ENCODE data around the gene CSRP1. TPM values are rescaled to one million over a fixed set of nuclear protein-coding genes. Genes with fewer than 3 reads are reported as not detected.

Gene CSRP1
- total RNA-seq, 1 experiment from 2014 or later: 14.3 TPM

GRCh38 chr1:201515895-201516294 lies 9.0 kb upstream of the CSRP1 start (continued):
- TF ChIP-seq, protein P1, sequence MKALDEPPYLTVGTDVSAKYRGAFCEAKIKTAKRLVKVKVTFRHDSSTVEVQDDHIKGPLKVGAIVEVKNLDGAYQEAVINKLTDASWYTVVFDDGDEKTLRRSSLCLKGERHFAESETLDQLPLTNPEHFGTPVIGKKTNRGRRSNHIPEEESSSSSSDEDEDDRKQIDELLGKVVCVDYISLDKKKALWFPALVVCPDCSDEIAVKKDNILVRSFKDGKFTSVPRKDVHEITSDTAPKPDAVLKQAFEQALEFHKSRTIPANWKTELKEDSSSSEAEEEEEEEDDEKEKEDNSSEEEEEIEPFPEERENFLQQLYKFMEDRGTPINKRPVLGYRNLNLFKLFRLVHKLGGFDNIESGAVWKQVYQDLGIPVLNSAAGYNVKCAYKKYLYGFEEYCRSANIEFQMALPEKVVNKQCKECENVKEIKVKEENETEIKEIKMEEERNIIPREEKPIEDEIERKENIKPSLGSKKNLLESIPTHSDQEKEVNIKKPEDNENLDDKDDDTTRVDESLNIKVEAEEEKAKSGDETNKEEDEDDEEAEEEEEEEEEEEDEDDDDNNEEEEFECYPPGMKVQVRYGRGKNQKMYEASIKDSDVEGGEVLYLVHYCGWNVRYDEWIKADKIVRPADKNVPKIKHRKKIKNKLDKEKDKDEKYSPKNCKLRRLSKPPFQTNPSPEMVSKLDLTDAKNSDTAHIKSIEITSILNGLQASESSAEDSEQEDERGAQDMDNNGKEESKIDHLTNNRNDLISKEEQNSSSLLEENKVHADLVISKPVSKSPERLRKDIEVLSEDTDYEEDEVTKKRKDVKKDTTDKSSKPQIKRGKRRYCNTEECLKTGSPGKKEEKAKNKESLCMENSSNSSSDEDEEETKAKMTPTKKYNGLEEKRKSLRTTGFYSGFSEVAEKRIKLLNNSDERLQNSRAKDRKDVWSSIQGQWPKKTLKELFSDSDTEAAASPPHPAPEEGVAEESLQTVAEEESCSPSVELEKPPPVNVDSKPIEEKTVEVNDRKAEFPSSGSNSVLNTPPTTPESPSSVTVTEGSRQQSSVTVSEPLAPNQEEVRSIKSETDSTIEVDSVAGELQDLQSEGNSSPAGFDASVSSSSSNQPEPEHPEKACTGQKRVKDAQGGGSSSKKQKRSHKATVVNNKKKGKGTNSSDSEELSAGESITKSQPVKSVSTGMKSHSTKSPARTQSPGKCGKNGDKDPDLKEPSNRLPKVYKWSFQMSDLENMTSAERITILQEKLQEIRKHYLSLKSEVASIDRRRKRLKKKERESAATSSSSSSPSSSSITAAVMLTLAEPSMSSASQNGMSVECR (CRISPR knock-in tag; IDR thresholded peaks at IDR 0.05; ENCODE audit: borderline replicate concordance): no peak
- no peak for TF ChIP-seq ZNF416 (CRISPR knock-in tag; IDR thresholded peaks at IDR 0.05)

- Mint-ChIP-seq H3K27ac (no peak overlapping the region), H3K27me3 (ENCODE audit: low read depth) (no peaks in the 10 kb centered on the region), H3K36me3 (no peaks in the 10 kb centered on the region), H3K9me3 (no peaks in the 10 kb centered on the region), H3K4me1 (peaks cover 28% of the 10 kb centered on the region), H3K4me3 (no peak overlapping the region)
- no peak for TF ChIP-seq NR2C2 (CRISPR knock-in tag; IDR thresholded peaks at IDR 0.05)
- TF ChIP-seq MXD4 (CRISPR knock-in tag; IDR thresholded peaks at IDR 0.05; ENCODE audit: borderline replicate concordance): no peak
- DNase-seq (ENCODE audit: low spot score) (no peak), ATAC-seq (no peak)
- CTCF ChIA-PET: interaction anchor here (1.3 to 7.2 kb wide), 5 partner anchors 16 to 79 kb away, joined by 5 to 390 read pairs (median 13); no protein-coding TSS in a partner anchor
- POLR2A ChIA-PET: no interaction called here
Observed at GRCh38 chr1:201515062-201515750, 8.3 kb upstream of the CSRP1 start.

DNA sequence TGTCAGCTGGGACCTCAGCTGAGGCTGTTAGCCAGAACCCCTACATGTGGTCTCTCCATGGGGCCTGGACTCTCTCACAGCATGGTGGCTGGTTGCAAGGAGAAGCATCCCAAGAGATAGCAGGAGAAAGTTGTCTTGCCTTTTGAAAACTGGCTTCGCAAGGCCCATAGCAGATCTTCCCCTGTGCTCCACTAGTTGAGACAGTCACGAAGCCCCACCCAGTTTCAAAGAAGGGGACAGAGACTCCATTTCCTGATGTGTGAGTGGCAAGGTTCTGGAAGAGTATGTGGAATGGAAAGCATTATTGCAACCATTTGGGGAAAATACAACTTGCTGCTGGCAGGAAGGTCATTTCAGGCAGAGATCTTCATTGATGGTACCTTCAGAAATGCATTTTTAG lies 7.5 kb upstream of the CSRP1 start:
- POLR2A ChIA-PET: no interaction called here
- no peaks in the 10 kb centered on the region for H3K9me3 Mint-ChIP-seq

More for the DNA sequence above, 7.5 kb upstream of the CSRP1 start:
- CTCF ChIA-PET: interaction anchor here (0.9 to 7.2 kb wide), 6 partner anchors 15 to 500 kb away, joined by 4 to 390 read pairs (median 46); partner anchors contain the start of gene PHLDA3
- peaks cover 28% of the 10 kb centered on the region for H3K4me1 Mint-ChIP-seq
- H3K4me3 Mint-ChIP-seq: no peak overlapping the region
- H3K27ac Mint-ChIP-seq: no peak overlapping the region
- no peaks in the 10 kb centered on the region for H3K36me3 Mint-ChIP-seq
- 0 out of 2 replicates have a peak, but pooled peaks cover 1% of the 10 kb centered on the region for H3K27me3 Mint-ChIP-seq (ENCODE audit: low read depth)
- TF ChIP-seq, protein P2, sequence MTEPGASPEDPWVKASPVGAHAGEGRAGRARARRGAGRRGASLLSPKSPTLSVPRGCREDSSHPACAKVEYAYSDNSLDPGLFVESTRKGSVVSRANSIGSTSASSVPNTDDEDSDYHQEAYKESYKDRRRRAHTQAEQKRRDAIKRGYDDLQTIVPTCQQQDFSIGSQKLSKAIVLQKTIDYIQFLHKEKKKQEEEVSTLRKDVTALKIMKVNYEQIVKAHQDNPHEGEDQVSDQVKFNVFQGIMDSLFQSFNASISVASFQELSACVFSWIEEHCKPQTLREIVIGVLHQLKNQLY (CRISPR knock-in tag; IDR thresholded peaks at IDR 0.05): no peak
- TF ChIP-seq SMAD4 (CRISPR knock-in tag; IDR thresholded peaks at IDR 0.05): no peak
- TF ChIP-seq NR1H2 (CRISPR knock-in tag; IDR thresholded peaks at IDR 0.05): no peak
- no peak for TF ChIP-seq TEAD1 (CRISPR knock-in tag; IDR thresholded peaks at IDR 0.05)
- TF ChIP-seq CREB1 (CRISPR knock-in tag; IDR thresholded peaks at IDR 0.05): no peak
- no peak for TF ChIP-seq JUN (CRISPR knock-in tag; IDR thresholded peaks at IDR 0.05)
- TF ChIP-seq, protein P3, sequence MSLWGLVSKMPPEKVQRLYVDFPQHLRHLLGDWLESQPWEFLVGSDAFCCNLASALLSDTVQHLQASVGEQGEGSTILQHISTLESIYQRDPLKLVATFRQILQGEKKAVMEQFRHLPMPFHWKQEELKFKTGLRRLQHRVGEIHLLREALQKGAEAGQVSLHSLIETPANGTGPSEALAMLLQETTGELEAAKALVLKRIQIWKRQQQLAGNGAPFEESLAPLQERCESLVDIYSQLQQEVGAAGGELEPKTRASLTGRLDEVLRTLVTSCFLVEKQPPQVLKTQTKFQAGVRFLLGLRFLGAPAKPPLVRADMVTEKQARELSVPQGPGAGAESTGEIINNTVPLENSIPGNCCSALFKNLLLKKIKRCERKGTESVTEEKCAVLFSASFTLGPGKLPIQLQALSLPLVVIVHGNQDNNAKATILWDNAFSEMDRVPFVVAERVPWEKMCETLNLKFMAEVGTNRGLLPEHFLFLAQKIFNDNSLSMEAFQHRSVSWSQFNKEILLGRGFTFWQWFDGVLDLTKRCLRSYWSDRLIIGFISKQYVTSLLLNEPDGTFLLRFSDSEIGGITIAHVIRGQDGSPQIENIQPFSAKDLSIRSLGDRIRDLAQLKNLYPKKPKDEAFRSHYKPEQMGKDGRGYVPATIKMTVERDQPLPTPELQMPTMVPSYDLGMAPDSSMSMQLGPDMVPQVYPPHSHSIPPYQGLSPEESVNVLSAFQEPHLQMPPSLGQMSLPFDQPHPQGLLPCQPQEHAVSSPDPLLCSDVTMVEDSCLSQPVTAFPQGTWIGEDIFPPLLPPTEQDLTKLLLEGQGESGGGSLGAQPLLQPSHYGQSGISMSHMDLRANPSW (CRISPR knock-in tag; conservative IDR thresholded peaks at IDR 0.05; ENCODE audit: low read depth): no peak
- no peak for TF ChIP-seq PRRX2 (CRISPR knock-in tag; IDR thresholded peaks at IDR 0.05)
- no peak for TF ChIP-seq CREM (CRISPR knock-in tag; IDR thresholded peaks at IDR 0.05)
- TF ChIP-seq SP1 (CRISPR knock-in tag; conservative IDR thresholded peaks at IDR 0.05): no peak
- ATAC-seq (no peak), DNase-seq (ENCODE audit: low spot score) (no peak)
